Measurements from ENCODE around the gene PPHLN1. TPM values are rescaled to one million over a fixed set of nuclear protein-coding genes. Genes with fewer than 3 reads are reported as not detected.

Gene PPHLN1
- total RNA-seq, 1 donor from 2014 or later, result 65.3 TPM

GRCh38 chr12:42322567-42322966 is 3.4 kb upstream of the PPHLN1 start:
- Mint-ChIP-seq H3K4me1 (ENCODE audit: low read depth, unreplicated experiment) (peaks cover 9% of the 10 kb centered on the region), H3K27me3 (ENCODE audit: low read depth, unreplicated experiment) (no peaks in the 10 kb centered on the region), H3K9me3 (ENCODE audit: unreplicated experiment) (no peaks in the 10 kb centered on the region), H3K27ac (ENCODE audit: unreplicated experiment) (no peak overlapping the region), H3K4me3 (ENCODE audit: unreplicated experiment) (no peak overlapping the region), H3K36me3 (ENCODE audit: low read depth, unreplicated experiment) (peaks cover 1% of the 10 kb centered on the region)
- Histone ChIP-seq H3K4me3 (ENCODE audit: insufficient read depth, low read depth, low read length) (no peak overlapping the region), H3K36me3 (ENCODE audit: insufficient read depth, low read length) (peaks cover 4% of the 10 kb centered on the region), H3K79me2 (ENCODE audit: insufficient read depth, low read length) (peaks cover 30% of the 10 kb centered on the region), H3K9ac (ENCODE audit: low read length) (no peak overlapping the region), H3K4me2 (ENCODE audit: low read length) (no peak overlapping the region), H3K27me3 (ENCODE audit: insufficient read depth, low read length) (no peaks in the 10 kb centered on the region), H3K4me1 (ENCODE audit: insufficient read depth, low read length) (peaks cover 8% of the 10 kb centered on the region), H2AFZ (ENCODE audit: low read depth, low read length) (no peak overlapping the region), H4K20me1 (ENCODE audit: insufficient read depth, low read length) (peaks cover 7% of the 10 kb centered on the region), H3K9me3 (ENCODE audit: insufficient read depth, low read depth, low read length) (no peaks in the 10 kb centered on the region), H3K27ac (ENCODE audit: low read depth, low read length) (no peak overlapping the region)
- no peak for TF ChIP-seq CTCF (IDR thresholded peaks at IDR 0.05; ENCODE audit: insufficient read depth, low read depth, low read length)
- no peak for TF ChIP-seq EZH2 (IDR thresholded peaks at IDR 0.05; ENCODE audit: insufficient read depth, low read length)
- no peak for DNase-seq (ENCODE audit: low read depth)
- FAIRE-seq, result no peak

- no peak overlapping the region for H3K27ac ChIP-seq (ENCODE audit: low read depth, low read length)
- H3K4me2 ChIP-seq (ENCODE audit: low read length), result no peak overlapping the region
- TF ChIP-seq EZH2 (IDR thresholded peaks at IDR 0.05; ENCODE audit: insufficient read depth, low read length) (no peak), CTCF (IDR thresholded peaks at IDR 0.05; ENCODE audit: insufficient read depth, low read depth, low read length) (no peak)
- FAIRE-seq, result no peak
- no peaks in the 10 kb centered on the region for H3K27me3 Mint-ChIP-seq (ENCODE audit: low read depth, unreplicated experiment)
- H3K4me3 Mint-ChIP-seq (ENCODE audit: unreplicated experiment), result no peak overlapping the region
- DNase-seq (ENCODE audit: low read depth), result no peak
- no peak overlapping the region for H3K4me3 ChIP-seq (ENCODE audit: insufficient read depth, low read depth, low read length)
- H3K9ac ChIP-seq (ENCODE audit: low read length), result no peak overlapping the region
- no peaks in the 10 kb centered on the region for H3K36me3 Mint-ChIP-seq (ENCODE audit: low read depth, unreplicated experiment)
- no peaks in the 10 kb centered on the region for H3K9me3 Mint-ChIP-seq (ENCODE audit: unreplicated experiment)
- H4K20me1 ChIP-seq (ENCODE audit: insufficient read depth, low read length), result peaks cover 17% of the 10 kb centered on the region
- H3K27me3 ChIP-seq (ENCODE audit: insufficient read depth, low read length), result no peaks in the 10 kb centered on the region
- no peak overlapping the region for H2AFZ ChIP-seq (ENCODE audit: low read depth, low read length)
- peaks cover 4% of the 10 kb centered on the region for H3K36me3 ChIP-seq (ENCODE audit: insufficient read depth, low read length)
- H3K4me1 ChIP-seq (ENCODE audit: insufficient read depth, low read length), result peaks cover 13% of the 10 kb centered on the region
- H3K27ac Mint-ChIP-seq (ENCODE audit: unreplicated experiment), result no peak overlapping the region
- no peaks in the 10 kb centered on the region for H3K9me3 ChIP-seq (ENCODE audit: insufficient read depth, low read depth, low read length)
- peaks cover 43% of the 10 kb centered on the region for H3K79me2 ChIP-seq (ENCODE audit: insufficient read depth, low read length)
- H3K4me1 Mint-ChIP-seq (ENCODE audit: low read depth, unreplicated experiment), result peaks cover 14% of the 10 kb centered on the region
These were observed 2.1 kb upstream of the PPHLN1 start for GRCh38 chr12:42323856-42324255.

- Histone ChIP-seq H3K4me1 (ENCODE audit: insufficient read depth, low read length) (peaks cover 13% of the 10 kb centered on the region), H3K4me2 (ENCODE audit: low read length) (peak overlapping the region; percentile 83), H3K27me3 (ENCODE audit: insufficient read depth, low read length) (no peaks in the 10 kb centered on the region), H3K9ac (ENCODE audit: low read length) (peak overlapping the region; percentile 89), H3K27ac (ENCODE audit: low read depth, low read length) (peak overlapping the region; percentile 77), H2AFZ (ENCODE audit: low read depth, low read length) (peak overlapping the region; percentile 81), H3K79me2 (ENCODE audit: insufficient read depth, low read length) (peaks cover 56% of the 10 kb centered on the region), H3K9me3 (ENCODE audit: insufficient read depth, low read depth, low read length) (no peaks in the 10 kb centered on the region), H4K20me1 (ENCODE audit: insufficient read depth, low read length) (peaks cover 23% of the 10 kb centered on the region), H3K4me3 (ENCODE audit: insufficient read depth, low read depth, low read length) (peak overlapping the region; percentile 93), H3K36me3 (ENCODE audit: insufficient read depth, low read length) (peaks cover 4% of the 10 kb centered on the region)
- DNase-seq (ENCODE audit: low read depth) (no peak), FAIRE-seq (no peak)
- Mint-ChIP-seq H3K27me3 (ENCODE audit: low read depth, unreplicated experiment) (no peaks in the 10 kb centered on the region), H3K4me1 (ENCODE audit: low read depth, unreplicated experiment) (peaks cover 14% of the 10 kb centered on the region), H3K4me3 (ENCODE audit: unreplicated experiment) (peak overlapping the region; percentile 99), H3K27ac (ENCODE audit: unreplicated experiment) (peak overlapping the region; percentile 85), H3K9me3 (ENCODE audit: unreplicated experiment) (no peaks in the 10 kb centered on the region), H3K36me3 (ENCODE audit: low read depth, unreplicated experiment) (peaks cover 3% of the 10 kb centered on the region)
- TF ChIP-seq EZH2 (IDR thresholded peaks at IDR 0.05; ENCODE audit: insufficient read depth, low read length), result no peak
- no peak for TF ChIP-seq CTCF (IDR thresholded peaks at IDR 0.05; ENCODE audit: insufficient read depth, low read depth, low read length)
These were observed 678 bp upstream of the PPHLN1 start for GRCh38 chr12:42325326-42325652.
